Left lung (tissue), 10 donors: ENCODE measurements around the gene ZNF512B. TPM values are rescaled to one million over a fixed set of nuclear protein-coding genes. Genes with fewer than 3 reads are reported as not detected.
"Not testable (repeated sequence)": the region's sequence is repeated elsewhere in the genome, so short reads cannot be mapped to it uniquely, and the experiment has no call there.

ENCODE experiments used
- ATAC-seq: fragments of 200-7000 bp; cut with Tn5 transposase; one replicate; pipeline ENCODE4 v1.9.1; 2020; ENCODE audit warnings: moderate library complexity
- DNase-seq, 4 donors: peaks; one replicate each; pipeline ENCODE4 v3.0.0-alpha.2; 2013 to 2020
- H3K27ac ChIP-seq, 2 donors: fragments of 200-600 bp; sonication (generic) in 1 of 2; one replicate each; pipeline versions ENCODE4 v1.5.0 to v1.8.0; 2020 to 2021
- H3K27me3 ChIP-seq, 2 donors: fragments of 200-600 bp; sonication (generic) in 1 of 2; one replicate each; pipeline versions ENCODE4 v1.5.0 to v1.8.0; 2020 to 2021
- H3K36me3 ChIP-seq, 2 donors: fragments of 200-600 bp; sonication (generic) in 1 of 2; one replicate each; pipeline versions ENCODE4 v1.5.0 to v1.8.0; 2020 to 2021
- H3K4me1 ChIP-seq, 2 donors: fragments of 200-600 bp; one replicate each; pipeline ENCODE4 v1.8.0; 2021
- H3K4me3 ChIP-seq, 2 donors: fragments of 200-600 bp; sonication (generic) in 1 of 2; one replicate each; pipeline versions ENCODE4 v1.5.0 to v1.8.0; 2020 to 2021; ENCODE audit warnings: mild to moderate bottlenecking in 1 of 2
- H3K9me3 ChIP-seq, 2 donors: fragments of 200-600 bp; sonication (generic) in 1 of 2; one replicate each; pipeline versions ENCODE4 v1.5.0 to v1.8.0; 2020 to 2021
- intact Hi-C, 2 donors: fragments of 100-400 bp; cut with DNase I; formaldehyde crosslinking; loops; one replicate each; pipeline versions ENCODE4 v1.11.2 to v1.14.2; 2022
- polyA plus RNA-seq, 6 donors: library from polyadenylated mRNA; unstranded; fragments of 120-200 nt; gene quantifications; one replicate each; pipeline ENCODE4 v1.2.1, GENCODE V29; 2013; ENCODE audit not compliant: insufficient read length in 6 of 6
- total RNA-seq, 2 donors: library from RNA; stranded (reverse); fragmentation: NEBNext Ultra II Directional; extraction: Animal tissue kit (Norgen Biotek cat#: 25700); gene quantifications; one replicate each; pipeline ENCODE4 v1.2.1, GENCODE V29; 2021
- TF ChIP-seq, protein P1 (sequence below), 2 donors: fragments of 200-600 bp; sonication (generic) in 1 of 2; IDR thresholded peaks; one replicate each; pipeline versions ENCODE4 v1.5.0 to v1.8.0; 2021; ENCODE audit warnings: antibody characterized with exemption in 2 of 2
- donor health status: DM: no; HTN: yes; CAD: no.
- donor health status: DM: no; HTN: no; CAD: no.

ZNF512B gene
- total and polyA plus RNA-seq, 8 donors, result 16.4 to 38.3 (median 26.6) TPM

DNA sequence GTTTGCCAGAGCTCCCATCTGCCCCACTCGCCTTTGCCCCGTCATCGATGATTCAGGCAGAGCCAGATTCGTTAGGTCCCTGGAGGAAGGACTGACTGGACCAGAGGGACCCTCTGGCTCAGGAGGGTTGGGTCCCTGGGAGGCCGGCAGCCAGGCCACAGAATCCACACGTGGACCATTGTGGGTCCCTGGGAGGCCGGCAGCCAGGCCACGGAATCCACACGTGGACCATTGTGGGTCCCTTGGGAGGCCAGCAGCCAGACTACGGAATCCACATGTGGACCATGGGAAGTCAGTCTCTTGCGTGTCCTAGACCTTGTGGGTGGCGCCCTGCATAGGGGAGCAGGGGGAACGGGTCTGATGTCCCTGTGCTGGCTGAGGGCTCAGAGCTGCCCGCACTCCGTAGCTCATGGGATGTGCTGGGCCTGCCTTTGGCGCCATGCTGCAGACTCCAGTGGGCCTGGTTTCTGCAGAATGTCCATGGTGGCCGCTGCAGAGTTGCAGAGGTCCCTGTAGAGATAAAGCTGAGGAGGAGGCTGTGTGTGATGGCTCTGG, 37.0 kb downstream of the ZNF512B start:
- ATAC-seq (no peak), DNase-seq (no peak)
- H3K9me3 ChIP-seq, result no peaks in the 10 kb centered on the region
- intact Hi-C loops, result no loop called here
- H3K36me3 ChIP-seq, result peaks cover 0 to 100% of the 10 kb centered on the region in 2 donors
- no peak overlapping the region for H3K27ac ChIP-seq
- no peaks in the 10 kb centered on the region for H3K27me3 ChIP-seq
- H3K4me1 ChIP-seq, result no peaks in the 10 kb centered on the region
- TF ChIP-seq, protein P1, sequence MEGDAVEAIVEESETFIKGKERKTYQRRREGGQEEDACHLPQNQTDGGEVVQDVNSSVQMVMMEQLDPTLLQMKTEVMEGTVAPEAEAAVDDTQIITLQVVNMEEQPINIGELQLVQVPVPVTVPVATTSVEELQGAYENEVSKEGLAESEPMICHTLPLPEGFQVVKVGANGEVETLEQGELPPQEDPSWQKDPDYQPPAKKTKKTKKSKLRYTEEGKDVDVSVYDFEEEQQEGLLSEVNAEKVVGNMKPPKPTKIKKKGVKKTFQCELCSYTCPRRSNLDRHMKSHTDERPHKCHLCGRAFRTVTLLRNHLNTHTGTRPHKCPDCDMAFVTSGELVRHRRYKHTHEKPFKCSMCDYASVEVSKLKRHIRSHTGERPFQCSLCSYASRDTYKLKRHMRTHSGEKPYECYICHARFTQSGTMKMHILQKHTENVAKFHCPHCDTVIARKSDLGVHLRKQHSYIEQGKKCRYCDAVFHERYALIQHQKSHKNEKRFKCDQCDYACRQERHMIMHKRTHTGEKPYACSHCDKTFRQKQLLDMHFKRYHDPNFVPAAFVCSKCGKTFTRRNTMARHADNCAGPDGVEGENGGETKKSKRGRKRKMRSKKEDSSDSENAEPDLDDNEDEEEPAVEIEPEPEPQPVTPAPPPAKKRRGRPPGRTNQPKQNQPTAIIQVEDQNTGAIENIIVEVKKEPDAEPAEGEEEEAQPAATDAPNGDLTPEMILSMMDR (IDR thresholded peaks at IDR 0.05), result no peak
- no peak overlapping the region for H3K4me3 ChIP-seq

DNA sequence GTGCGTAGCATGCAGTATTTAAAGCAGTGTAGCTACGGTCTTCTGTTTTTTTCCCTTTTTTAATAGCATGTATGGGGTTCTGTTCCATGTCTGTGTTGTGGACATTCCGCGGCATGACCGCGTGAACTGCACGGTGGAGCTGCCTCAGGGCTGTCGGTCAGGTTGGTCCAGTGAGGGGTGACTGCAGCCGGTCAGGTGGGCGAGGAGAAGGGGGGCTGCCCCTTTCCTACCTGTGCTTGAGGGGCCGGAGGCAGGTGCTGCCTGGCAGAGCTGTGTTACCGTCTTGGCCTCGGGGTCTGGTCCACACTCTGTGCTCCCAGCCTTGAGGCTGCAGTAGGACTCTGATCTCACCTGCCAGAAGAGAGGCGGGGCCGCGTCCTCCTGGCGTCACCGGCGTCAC, 38.0 kb downstream of the ZNF512B start:
- Histone ChIP-seq H3K27ac (no peak overlapping the region), H3K36me3 (peaks cover 0 to 94% of the 10 kb centered on the region in 2 donors), H3K9me3 (no peaks in the 10 kb centered on the region), H3K27me3 (no peaks in the 10 kb centered on the region), H3K4me3 (no peak overlapping the region), H3K4me1 (no peaks in the 10 kb centered on the region)
- ATAC-seq (no peak), DNase-seq (no peak)
- TF ChIP-seq, protein P1 (IDR thresholded peaks at IDR 0.05), result no peak
- intact Hi-C loops, result no loop called here

DNA sequence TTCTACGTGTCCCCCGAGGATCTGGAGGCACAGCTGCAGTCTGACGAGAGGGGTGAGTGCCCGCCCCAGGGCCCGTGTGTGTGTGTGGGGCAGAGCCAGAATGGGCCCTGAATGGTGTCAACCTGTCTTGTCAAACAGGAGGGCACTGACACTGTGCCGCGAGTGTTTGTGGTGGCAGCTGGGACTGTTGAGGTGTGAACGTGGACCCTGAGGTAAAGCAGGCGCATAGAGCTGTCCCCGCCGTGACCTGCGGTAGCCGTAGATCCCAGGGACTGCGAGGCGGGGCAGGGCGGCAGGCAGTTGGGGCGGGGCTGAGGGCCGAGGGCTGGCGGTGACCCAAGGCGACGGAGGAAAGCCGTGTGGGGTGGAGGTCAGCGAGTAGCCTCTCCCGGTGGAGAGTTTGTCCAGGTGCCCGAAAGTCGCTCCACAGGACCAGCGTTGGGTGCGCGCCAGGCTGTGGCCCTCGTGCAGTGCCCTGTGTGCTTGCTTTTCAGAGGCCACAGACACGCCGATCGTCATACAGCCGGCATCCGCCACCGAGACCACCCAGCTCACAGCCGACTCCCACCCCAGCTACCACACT, 38.7 kb downstream of the ZNF512B start:
- Histone ChIP-seq H3K4me3 (no peak overlapping the region), H3K36me3 (peaks cover 0 to 91% of the 10 kb centered on the region in 2 donors), H3K9me3 (no peaks in the 10 kb centered on the region), H3K4me1 (no peaks in the 10 kb centered on the region), H3K27ac (no peak overlapping the region), H3K27me3 (no peaks in the 10 kb centered on the region)
- TF ChIP-seq, protein P1 (IDR thresholded peaks at IDR 0.05), result no peak
- ATAC-seq (no peak), DNase-seq (no peak)
- intact Hi-C loops, result no loop called here

DNA sequence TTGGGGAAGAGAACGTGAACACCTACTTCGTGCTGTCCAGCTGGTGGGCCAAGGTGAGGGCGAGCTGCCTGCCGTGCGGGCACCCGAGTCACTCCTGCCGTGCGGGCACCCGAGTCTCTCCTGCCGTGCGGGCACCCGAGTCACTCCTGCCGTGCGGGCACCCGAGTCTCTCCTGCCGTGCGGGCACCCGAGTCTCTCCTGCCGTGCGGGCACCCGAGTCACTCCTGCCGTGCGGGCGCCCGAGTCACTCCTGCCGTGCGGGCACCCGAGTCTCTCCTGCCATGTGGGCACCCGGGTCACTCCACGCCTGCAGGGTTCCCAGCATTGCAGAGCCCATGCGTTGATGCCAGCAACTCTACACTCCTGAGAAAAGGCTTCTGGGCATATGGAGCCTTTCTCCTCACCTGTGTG, 40.3 kb downstream of the ZNF512B start:
- H3K36me3 ChIP-seq, result peaks cover 0 to 82% of the 10 kb centered on the region in 2 donors
- H3K4me1 ChIP-seq, ATAC-seq, H3K4me3 ChIP-seq, H3K27ac ChIP-seq, H3K27me3 ChIP-seq, DNase-seq, intact Hi-C loops, H3K9me3 ChIP-seq: not testable (repeated sequence)

DNA sequence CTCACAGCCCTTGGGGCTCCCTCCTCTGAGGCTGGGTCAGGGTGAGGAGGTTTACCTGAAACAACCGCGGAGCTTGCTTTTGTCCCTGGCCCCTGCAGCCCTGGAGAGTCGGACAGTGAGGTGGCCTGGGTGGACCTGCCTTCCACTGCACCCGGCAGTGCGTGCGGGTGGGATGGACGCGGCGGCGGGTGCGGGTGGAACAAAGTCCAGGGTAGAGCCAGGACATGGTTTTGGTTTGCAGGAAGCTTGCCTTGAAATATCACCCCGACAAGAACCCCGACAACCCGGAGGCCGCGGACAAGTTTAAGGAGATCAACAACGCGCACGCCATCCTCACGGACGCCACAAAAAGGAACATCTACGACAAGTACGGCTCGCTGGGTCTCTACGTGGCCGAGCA, 40.7 kb downstream of the ZNF512B start:
- intact Hi-C loops, result no loop called here
- ATAC-seq (no peak), DNase-seq (no peak)
- no peaks in the 10 kb centered on the region for H3K9me3 ChIP-seq
- H3K4me1 ChIP-seq, result no peaks in the 10 kb centered on the region
- no peaks in the 10 kb centered on the region for H3K27me3 ChIP-seq
- peaks cover 0 to 82% of the 10 kb centered on the region in 2 donors for H3K36me3 ChIP-seq
- no peak overlapping the region for H3K27ac ChIP-seq
- TF ChIP-seq, protein P1 (IDR thresholded peaks at IDR 0.05), result no peak
- H3K4me3 ChIP-seq, result no peak overlapping the region

DNA sequence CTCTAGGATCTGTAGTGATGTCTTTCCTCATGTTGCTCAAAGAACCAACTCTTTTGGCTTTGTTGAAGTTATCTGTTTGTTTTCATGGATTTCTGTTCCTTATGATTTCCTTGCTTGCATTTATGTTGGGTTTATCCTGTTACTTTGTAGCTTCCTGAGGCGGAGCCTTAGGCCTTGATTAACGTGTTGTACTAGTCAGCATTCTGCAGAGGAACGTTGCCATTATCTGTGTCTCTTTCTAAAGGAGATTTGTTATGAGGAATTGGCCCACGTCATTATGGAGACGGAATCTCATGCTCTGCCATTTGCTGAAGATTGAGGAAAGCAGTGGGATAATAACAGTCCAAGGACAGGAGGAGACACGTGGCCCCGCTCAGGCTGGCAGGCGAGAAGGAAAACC, 43.4 kb downstream of the ZNF512B start:
- DNase-seq, result no peak
- Histone ChIP-seq H3K4me1 (no peaks in the 10 kb centered on the region), H3K4me3 (no peak overlapping the region), H3K27me3 (no peaks in the 10 kb centered on the region), H3K27ac (no peak overlapping the region), H3K36me3 (peaks cover 0 to 68% of the 10 kb centered on the region in 2 donors), H3K9me3 (no peaks in the 10 kb centered on the region)
- no peak for ATAC-seq
- intact Hi-C loops, result no loop called here
- TF ChIP-seq, protein P1 (IDR thresholded peaks at IDR 0.05), result no peak
